Effector memory CD4-positive, alpha-beta T cell (primary cell): ENCODE measurements around the gene MYMX.

Source experiments
- DNase-seq, 3 donors: peaks; one replicate each; pipeline ENCODE4 v3.0.0-alpha.2; 2020
- H3K27ac ChIP-seq: 2 replicates; pipeline ENCODE4 v1.7.0; 2013; ENCODE audit warnings: mild to moderate bottlenecking, low read length, moderate library complexity; ENCODE audit not compliant: insufficient read depth, poor library complexity, severe bottlenecking
- H3K27me3 ChIP-seq: replicated peaks from 2 replicates; pipeline ENCODE4 v1.7.0; 2013; ENCODE audit warnings: mild to moderate bottlenecking, low read length; ENCODE audit not compliant: insufficient read depth, control insufficient read depth, poor library complexity, severe bottlenecking
- H3K36me3 ChIP-seq: 2 replicates; pipeline ENCODE4 v1.7.0; 2013; ENCODE audit warnings: mild to moderate bottlenecking, low read length, moderate library complexity; ENCODE audit not compliant: control insufficient read depth, insufficient read depth
- H3K4me1 ChIP-seq: 2 replicates; pipeline ENCODE4 v1.7.0; 2013; ENCODE audit warnings: low read length, mild to moderate bottlenecking; ENCODE audit not compliant: control insufficient read depth, insufficient read depth, poor library complexity, severe bottlenecking
- H3K4me3 ChIP-seq: 2 replicates; pipeline ENCODE4 v1.7.0; 2013; ENCODE audit warnings: low read length, low read depth, mild to moderate bottlenecking; ENCODE audit not compliant: insufficient read depth, poor library complexity, severe bottlenecking
- H3K9me3 ChIP-seq: 2 replicates; pipeline ENCODE4 v1.7.0; 2013; ENCODE audit warnings: mild to moderate bottlenecking, low read length, moderate library complexity; ENCODE audit not compliant: control insufficient read depth

MYMX gene

DNA sequence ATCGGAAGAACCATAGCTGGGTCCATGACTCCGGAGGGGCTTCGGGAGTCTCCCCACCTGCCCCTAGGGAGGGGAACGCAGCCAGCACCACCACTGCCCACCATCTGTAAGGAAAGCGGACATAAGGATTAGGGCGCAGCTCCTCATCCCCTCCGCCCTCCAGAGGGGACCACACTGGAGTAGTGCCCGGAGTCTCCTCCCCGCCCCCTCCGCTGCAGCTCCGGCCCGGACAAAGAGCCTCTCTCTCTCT lies 40.0 kb downstream of the MYMX start:
- peaks cover 18% of the 10 kb centered on the region for H3K4me1 ChIP-seq
- H3K36me3 ChIP-seq, result peaks cover 54% of the 10 kb centered on the region
- peak overlapping the region; percentile 82 for H3K4me3 ChIP-seq
- no peaks in the 10 kb centered on the region for H3K9me3 ChIP-seq
- H3K27me3 ChIP-seq, result no peaks in the 10 kb centered on the region
- DNase-seq, result no peak
- H3K27ac ChIP-seq, result peak overlapping the region; percentile 80

DNA sequence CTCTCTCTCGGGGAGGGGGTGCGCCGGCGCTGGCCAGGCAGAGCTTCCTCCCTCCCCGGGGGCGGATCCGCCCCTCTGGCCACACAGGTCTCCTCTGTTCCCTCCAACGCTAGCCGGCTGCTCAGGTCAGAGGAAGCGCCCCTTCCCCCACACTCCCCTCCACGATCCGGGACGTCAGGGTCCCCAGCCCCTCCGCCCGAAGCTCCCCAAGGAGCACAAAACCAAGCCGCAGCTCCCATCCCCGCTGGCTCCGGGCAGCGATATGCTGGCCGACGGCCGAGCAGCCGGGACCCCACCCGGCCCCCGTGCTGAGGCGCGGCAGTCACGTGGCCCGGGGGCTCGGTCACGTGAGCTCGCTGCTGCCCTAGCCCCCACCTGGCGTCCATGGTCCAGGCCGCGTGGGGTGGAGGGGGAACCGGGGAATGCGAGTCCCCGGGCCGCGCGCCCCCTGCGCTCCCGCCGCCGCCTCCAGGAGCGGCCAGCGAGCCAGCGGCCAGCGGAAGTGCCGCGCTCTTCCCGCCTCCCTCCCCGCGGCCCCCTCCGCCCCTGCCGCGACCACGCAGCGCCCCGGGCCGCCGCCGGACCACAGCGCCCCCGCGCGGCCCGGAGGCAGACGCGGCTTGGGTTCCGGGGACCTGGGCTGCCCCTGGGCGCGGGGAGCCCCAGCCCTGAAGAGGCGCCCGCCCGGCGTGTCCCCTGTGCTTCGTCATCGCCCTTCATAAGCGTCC lies 40.5 kb downstream of the MYMX start, which contains the start of gene SLC35B2:
Gene SLC35B2, minus strand, starts transcription at position 504 of the 728 bp plus-strand sequence. Its CDS starts 118 bp downstream, at position 386.
- Histone ChIP-seq H3K27ac (peak within 1 kb of the TSS; percentile 80), H3K27me3 (no peaks in the 10 kb centered on the region), H3K4me1 (peaks cover 23% of the 10 kb centered on the region), H3K9me3 (no peaks in the 10 kb centered on the region), H3K4me3 (peak within 1 kb of the TSS; percentile 82), H3K36me3 (peaks cover 54% of the 10 kb centered on the region)
- DNase-seq, result peak; percentile 47 to 56 (median 50)

DNA sequence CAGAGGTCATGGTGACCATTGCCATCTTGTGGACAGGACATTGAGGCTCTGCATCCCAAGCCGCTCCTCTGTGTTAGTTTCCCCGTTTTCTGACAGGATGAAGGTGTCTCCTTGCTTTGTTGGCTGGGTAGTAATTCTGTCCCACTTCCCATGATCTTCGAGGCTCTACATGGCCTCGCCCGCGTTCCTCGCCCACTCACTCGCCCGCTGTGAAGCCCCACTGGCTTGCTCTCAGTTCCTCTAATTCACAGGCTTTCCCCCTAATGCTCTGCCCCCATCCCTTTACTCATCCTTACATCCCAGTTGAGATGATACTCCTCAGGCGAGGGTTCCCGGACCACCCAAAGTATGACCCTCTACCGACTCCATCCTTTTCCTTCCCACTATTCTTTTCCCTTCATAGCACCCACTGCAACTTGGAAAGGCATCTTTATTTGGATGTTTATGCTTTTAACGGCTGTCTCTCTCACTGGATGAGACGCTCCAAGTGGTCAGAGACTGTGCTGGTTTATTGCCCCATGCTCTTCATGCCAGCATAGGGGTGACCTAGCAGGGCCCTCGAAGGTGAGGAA lies 41.1 kb downstream of the MYMX start:
- Histone ChIP-seq H3K9me3 (no peaks in the 10 kb centered on the region), H3K4me3 (peak overlapping the region; percentile 82), H3K27me3 (no peaks in the 10 kb centered on the region), H3K36me3 (peaks cover 49% of the 10 kb centered on the region), H3K27ac (peak overlapping the region; percentile 80), H3K4me1 (peaks cover 29% of the 10 kb centered on the region)
- DNase-seq, result no peak

DNA sequence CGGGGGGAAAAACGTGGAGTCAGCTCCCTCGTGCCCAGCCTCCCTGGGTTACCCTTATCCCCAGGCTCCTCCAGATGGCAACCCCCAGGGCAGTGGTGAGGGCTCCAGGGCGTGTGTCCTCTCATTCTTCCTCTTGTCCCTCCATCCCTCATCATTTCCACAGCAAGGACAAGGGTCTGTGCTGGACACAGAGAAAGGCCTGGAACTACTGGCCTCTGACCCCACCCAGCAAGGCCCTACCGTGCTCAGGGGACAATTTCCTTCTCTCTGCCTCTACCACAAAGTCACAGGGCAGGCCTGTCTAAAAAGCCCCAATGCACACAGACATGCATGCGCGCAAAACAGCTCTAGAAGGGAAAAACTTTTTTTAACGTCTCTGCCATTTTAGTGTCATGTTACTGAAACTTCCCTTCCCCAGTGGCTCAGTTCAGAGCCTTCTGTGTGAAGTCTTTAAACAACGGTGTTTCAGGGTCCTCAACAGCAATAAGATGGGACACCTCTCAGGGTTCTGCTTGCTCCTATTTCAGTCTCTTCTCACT lies 41.7 kb downstream of the MYMX start:
- H3K27ac ChIP-seq, result peak overlapping the region; percentile 80
- peaks cover 35% of the 10 kb centered on the region for H3K4me1 ChIP-seq
- H3K9me3 ChIP-seq, result no peaks in the 10 kb centered on the region
- no peaks in the 10 kb centered on the region for H3K27me3 ChIP-seq
- no peak for DNase-seq
- no peak overlapping the region for H3K4me3 ChIP-seq
- peaks cover 43% of the 10 kb centered on the region for H3K36me3 ChIP-seq

DNA sequence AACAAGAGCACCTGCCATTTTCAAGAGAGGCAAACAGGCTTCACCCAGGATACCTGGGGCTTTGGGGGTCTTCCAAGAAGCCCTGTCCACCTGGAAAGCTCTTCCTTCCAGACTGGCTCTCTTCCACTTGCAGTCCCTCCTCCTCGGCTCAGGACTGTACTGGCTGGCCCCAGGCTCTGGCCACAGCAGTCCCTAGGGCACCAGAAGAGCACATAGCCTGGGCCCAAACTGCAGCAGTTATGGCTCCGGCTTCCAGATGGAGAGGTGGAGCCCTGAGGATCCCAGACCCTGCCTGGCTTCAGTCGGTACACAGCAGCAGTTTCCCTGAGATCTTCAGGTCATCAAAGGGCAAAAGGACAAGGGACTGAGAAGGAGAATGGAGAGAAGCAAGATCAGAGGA lies 42.2 kb downstream of the MYMX start:
- DNase-seq, result no peak
- Histone ChIP-seq H3K27me3 (no peaks in the 10 kb centered on the region), H3K9me3 (no peaks in the 10 kb centered on the region), H3K4me1 (peaks cover 40% of the 10 kb centered on the region), H3K36me3 (peaks cover 39% of the 10 kb centered on the region), H3K27ac (no peak overlapping the region), H3K4me3 (no peak overlapping the region)

DNA sequence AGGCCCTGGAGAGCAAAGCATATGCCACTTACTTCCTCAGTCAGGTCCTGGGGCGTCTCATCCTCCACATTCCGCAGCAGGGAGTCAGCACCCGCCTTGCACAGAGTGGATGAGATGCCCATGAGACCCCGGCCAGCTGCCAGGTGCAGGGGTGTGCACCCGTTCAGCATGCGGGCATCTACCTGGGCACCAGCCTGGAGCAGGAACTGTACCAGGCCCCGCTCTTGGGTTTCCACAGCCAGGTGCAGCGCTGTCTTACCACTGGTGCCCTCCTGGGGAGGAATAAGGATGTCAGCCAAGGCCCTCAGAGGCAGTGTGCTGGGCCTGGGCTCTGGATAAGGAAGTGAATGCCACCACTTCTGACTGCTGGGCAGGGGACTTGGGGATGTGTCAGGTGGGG lies 43.3 kb downstream of the MYMX start:
- Histone ChIP-seq H3K36me3 (peaks cover 29% of the 10 kb centered on the region), H3K27me3 (no peaks in the 10 kb centered on the region), H3K4me1 (peaks cover 49% of the 10 kb centered on the region), H3K27ac (no peak overlapping the region), H3K4me3 (no peak overlapping the region), H3K9me3 (no peaks in the 10 kb centered on the region)
- no peak for DNase-seq

DNA sequence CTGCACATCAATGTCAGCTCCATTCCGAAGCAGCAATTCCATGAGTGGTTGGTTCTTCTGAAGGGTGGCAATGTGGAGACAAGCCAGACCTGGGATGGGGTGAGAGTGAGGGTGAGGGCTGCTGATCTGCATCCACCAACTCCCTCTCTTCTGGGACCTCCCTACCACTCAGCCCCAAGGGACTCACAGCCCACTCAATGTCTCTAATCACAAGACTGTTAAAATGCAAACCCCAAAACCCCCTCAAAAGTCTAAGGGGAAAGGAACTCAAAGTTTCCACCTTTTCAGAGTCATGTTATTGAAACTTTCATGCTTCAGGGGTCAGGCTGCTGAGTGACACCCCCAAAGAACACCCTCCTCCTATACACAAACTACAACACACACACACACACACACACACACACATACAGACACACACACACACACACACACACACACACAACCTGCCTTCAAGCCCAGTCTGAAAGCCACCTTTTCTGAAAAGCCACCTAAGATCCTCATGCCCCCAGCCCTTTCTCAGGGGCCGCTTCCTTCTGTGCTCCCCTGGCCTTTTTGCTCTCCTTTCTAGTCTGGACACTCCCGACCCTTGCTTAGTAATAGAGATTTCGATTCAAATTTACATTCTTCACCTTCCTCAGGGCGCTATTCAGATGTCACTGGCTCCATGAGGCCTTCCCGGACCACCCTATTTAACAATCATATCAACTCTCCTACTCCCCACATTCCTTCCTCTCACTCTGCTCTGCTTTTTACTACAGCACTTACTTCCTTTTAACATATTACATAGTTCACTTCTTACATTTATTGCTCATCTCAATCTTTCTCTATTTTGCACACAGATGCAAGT lies 43.9 kb downstream of the MYMX start:
- H3K27me3 ChIP-seq, result no peaks in the 10 kb centered on the region
- no peak overlapping the region for H3K27ac ChIP-seq
- DNase-seq, result no peak
- H3K36me3 ChIP-seq, result peaks cover 29% of the 10 kb centered on the region
- H3K9me3 ChIP-seq, result no peaks in the 10 kb centered on the region
- no peak overlapping the region for H3K4me3 ChIP-seq
- peaks cover 49% of the 10 kb centered on the region for H3K4me1 ChIP-seq

DNA sequence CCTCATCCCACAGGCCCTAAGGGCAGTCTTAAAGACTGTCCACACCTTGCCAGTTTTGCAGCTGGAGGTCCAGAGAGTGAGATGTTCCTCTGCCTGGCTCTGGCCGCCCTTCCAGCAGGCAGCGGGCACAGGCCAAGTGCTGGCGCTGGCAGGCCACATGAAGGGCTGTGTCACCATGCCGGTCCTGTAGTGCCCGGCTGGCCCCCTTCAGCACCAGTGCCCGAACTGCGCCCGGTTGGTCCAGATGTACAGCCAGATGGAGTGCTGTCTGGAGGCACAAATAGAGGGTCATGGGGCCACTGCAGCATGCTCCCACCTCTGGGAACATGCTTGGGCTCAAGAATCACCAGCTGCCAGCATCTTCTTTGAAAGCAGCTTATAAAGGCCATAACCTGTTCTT lies 44.9 kb downstream of the MYMX start:
- Histone ChIP-seq H3K27ac (peak overlapping the region; percentile 92), H3K9me3 (no peaks in the 10 kb centered on the region), H3K36me3 (peaks cover 29% of the 10 kb centered on the region), H3K27me3 (no peaks in the 10 kb centered on the region), H3K4me1 (peaks cover 40% of the 10 kb centered on the region), H3K4me3 (no peak overlapping the region)
- DNase-seq, result no peak

DNA sequence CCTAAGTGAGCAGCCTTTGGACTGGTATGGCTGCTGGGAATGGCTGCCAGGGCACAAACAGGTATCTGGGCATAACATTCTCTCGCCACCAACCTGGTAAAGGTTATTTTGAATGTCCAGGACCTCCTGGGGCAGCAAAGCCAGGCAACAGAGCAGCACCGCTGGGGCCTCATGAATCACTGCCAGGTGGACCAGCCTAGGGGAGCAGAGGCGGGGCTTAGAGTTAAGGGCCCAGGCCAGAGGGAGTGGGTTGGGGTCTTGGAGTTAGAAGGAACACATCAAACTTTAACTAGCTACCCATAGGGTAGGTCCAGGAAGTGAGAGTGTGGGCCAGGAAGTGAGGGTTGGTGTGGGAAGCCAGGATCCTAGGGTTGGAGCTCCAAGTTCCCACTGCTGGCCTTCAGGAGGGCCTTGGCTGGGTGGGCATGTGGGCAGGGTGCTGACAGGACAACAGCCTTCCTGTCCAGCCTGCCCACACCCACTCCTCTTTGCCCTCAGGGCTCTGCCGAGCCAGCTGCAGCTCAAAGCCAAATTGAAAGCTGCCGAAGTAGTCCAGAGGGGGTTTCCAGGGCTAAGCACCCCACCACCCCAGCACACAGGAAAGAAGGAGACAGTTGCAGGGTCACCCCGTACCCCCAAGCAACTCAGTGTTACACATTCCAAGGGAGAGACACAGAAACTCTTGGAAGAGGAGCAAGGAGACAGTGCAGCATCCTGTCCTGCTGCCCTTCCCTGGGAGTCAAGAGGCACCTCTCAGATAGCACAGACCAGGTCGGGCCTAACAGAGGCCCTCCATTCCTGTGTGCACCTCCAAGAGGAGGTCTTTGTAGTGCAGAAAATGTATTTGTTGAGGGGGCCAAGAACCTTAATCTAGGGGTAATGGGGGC lies 46.0 kb downstream of the MYMX start:
- H3K27me3 ChIP-seq, result no peaks in the 10 kb centered on the region
- peaks cover 35% of the 10 kb centered on the region for H3K4me1 ChIP-seq
- H3K4me3 ChIP-seq, result peak overlapping the region; percentile 93
- H3K27ac ChIP-seq, result peak overlapping the region; percentile 92
- no peak for DNase-seq
- peaks cover 29% of the 10 kb centered on the region for H3K36me3 ChIP-seq
- no peaks in the 10 kb centered on the region for H3K9me3 ChIP-seq
